ENCODE results near the gene SORCS2.

Gene SORCS2

DNA sequence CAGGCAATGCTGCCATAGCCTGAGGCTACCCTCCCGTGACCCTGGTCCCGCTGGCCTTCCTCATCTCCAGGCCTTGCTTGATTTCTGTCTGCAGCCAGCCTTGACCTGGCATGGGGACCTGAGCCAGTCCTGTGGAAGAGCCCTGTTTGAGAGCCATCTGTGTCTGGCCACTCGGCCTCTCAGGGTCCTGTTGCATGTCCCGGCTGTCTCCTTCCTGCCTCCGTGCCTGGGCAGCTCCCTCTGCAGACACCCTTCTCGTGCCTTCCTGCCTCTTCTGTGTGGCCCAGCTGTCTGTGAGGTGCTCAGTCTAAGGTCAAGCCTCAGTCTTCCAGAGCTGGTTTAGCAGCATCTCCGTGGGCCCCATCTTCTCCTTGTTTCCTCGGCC, 108.4 kb downstream of the SORCS2 start:
- DNase-seq (ENCODE audit: low read depth): no peak
- TF ChIP-seq, protein P1, sequence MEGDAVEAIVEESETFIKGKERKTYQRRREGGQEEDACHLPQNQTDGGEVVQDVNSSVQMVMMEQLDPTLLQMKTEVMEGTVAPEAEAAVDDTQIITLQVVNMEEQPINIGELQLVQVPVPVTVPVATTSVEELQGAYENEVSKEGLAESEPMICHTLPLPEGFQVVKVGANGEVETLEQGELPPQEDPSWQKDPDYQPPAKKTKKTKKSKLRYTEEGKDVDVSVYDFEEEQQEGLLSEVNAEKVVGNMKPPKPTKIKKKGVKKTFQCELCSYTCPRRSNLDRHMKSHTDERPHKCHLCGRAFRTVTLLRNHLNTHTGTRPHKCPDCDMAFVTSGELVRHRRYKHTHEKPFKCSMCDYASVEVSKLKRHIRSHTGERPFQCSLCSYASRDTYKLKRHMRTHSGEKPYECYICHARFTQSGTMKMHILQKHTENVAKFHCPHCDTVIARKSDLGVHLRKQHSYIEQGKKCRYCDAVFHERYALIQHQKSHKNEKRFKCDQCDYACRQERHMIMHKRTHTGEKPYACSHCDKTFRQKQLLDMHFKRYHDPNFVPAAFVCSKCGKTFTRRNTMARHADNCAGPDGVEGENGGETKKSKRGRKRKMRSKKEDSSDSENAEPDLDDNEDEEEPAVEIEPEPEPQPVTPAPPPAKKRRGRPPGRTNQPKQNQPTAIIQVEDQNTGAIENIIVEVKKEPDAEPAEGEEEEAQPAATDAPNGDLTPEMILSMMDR (IDR thresholded peaks at IDR 0.05; ENCODE audit: control insufficient read depth, insufficient read depth, low read depth, low read length, missing control alignments): no peak
- H3K4me3 ChIP-seq (ENCODE audit: control insufficient read depth, low read depth, low read length): no peak overlapping the region

DNA sequence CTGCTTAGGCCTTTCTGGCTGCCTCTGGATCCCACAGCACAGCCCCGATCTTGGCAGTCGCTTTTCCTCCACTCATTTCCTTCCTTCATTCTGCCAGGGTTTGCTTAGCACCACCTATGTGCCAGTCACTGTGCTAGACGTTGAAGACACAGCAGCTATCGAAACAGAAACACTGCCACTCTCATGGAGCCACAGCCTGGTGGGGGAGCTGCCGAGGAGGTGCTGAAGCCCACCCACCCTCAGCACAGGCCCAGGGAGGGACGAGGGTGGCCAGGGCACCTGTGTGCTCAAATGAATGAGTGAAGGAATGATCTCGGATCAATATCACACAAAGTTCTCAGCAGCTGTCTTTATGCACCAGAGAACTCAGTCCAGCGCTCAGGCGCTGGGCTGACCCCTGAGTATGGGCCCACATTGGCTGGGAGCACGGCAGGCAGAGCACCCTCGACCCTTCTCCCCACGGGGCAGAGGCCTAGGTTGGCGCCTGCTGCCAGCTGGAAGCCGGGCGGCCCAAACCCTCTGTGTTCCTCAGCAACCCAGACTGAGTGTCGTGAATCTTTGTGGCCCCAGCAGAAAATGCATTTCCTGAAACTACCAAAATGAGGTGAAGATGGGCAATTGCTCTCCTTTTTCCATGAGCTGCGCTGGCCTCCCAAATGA, 108.9 kb downstream of the SORCS2 start:
- TF ChIP-seq, protein P1 (IDR thresholded peaks at IDR 0.05; ENCODE audit: control insufficient read depth, insufficient read depth, low read depth, low read length, missing control alignments): no peak
- H3K4me3 ChIP-seq (ENCODE audit: control insufficient read depth, low read depth, low read length): no peak overlapping the region
- DNase-seq (ENCODE audit: low read depth): no peak

DNA sequence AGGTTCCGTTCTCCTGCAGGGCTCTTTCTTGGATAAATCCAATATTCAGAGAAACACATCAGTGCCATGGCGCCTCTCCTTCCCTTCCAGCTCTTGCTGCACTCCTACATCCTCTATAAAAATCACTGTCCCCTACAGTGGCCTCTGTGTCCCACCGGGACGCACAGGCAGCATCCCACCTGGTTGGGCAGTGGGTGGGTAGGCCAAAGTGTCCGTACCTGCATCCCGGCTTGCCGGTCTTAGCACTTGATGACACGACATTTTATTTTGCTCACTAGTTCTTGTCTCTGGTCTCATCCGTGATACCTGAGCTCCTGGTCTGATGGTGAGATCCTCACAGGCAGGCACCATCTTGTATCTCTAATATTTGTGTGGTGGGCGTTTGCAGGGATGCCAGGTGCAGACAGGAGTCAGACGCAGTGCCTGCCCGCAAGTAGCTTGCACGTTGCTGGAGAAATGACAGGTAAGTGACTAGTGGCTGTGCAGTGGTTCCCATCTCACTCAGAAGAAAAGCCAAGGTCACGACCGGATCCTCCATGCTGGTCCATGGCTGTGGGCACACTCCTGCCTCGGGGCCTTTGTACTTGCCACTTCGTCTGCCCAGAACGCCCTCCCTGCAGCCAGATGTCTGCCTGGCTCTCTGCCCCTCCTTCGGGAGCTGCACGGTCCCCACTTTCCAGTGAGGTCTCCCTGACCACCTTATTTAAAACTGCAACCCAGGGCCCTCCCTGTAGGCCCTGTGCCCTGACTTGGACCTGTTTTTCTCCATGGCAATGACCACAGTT, 109.7 kb downstream of the SORCS2 start:
- TF ChIP-seq, protein P1 (IDR thresholded peaks at IDR 0.05; ENCODE audit: control insufficient read depth, insufficient read depth, low read depth, low read length, missing control alignments): no peak
- DNase-seq (ENCODE audit: low read depth): no peak
- H3K4me3 ChIP-seq (ENCODE audit: control insufficient read depth, low read depth, low read length): no peak overlapping the region

DNA sequence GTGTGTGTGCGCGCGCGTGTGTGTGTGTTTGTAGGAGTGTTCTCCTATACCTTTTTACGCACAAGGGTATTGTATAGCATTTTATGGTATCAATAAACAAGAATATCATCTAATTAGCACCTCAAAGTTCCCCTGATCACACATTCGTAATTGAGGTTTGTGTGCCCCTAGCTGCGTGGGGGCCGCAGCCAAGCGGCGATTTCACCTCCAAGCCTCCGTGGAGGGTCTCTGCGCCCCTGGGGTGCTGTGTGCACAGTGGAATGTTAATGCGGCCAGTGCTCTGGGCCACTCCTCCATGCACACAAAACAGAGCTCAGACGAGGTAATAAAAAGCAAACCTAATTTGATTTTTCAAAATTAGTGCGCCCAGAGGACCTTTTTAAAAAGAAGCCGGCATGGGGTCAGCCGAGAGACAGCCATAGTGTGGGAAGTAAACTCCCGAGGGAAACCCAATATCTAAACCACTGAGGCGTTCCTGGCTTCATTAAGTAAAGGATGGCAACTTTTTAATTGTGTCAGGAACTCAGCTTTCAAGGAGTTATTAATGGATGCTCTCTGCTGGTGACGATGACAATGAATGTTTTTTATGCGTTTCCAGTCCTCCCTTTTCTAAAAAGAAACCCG, 110.6 kb downstream of the SORCS2 start:
- TF ChIP-seq, protein P1 (IDR thresholded peaks at IDR 0.05; ENCODE audit: control insufficient read depth, insufficient read depth, low read depth, low read length, missing control alignments): no peak
- H3K4me3 ChIP-seq (ENCODE audit: control insufficient read depth, low read depth, low read length): no peak overlapping the region
- no peak for DNase-seq (ENCODE audit: low read depth)

DNA sequence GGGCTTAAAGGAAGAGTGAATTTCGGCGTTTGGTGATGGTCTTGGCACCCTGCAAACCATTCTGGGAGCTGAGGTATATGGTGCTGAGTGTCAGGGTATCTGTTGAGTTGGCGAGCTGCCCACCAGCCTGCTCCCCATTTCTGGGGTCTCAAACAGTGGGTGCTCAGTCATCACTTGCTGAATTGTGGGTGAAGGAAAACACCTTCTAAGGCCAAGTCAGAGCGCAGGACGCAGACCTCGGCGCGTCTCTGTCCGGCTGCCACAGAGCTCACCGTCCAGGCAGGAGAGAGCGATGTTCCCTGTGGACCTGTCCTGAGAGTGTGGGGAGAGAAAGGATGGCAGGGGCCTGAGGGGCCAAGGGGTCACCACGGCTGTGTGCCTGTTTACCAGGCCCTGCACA, 111.2 kb downstream of the SORCS2 start:
- no peak overlapping the region for H3K4me3 ChIP-seq (ENCODE audit: control insufficient read depth, low read depth, low read length)
- no peak for DNase-seq (ENCODE audit: low read depth)
- TF ChIP-seq, protein P1 (IDR thresholded peaks at IDR 0.05; ENCODE audit: control insufficient read depth, insufficient read depth, low read depth, low read length, missing control alignments): no peak

DNA sequence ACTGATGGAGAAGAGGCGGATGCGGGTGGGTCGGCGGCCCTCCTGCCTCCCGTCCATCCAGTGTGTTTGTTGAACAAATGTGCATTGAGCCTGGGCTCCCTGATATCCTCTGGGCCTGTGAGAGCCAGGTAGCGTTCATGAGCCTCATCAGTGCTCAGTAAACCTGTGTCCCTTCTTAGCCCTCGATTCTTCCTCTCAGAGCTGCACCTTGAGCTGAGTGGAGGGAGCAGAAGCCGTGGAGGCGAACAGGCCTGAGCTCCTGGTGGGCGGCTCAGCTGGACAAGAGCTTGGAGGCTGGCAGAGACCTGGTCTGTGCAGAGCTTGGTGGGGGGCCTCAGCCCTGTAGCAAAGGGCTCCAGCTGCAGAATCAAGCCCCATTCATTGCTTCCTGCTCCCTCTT, 112.1 kb downstream of the SORCS2 start:
- H3K4me3 ChIP-seq (ENCODE audit: control insufficient read depth, low read depth, low read length): no peak overlapping the region
- TF ChIP-seq, protein P1 (IDR thresholded peaks at IDR 0.05; ENCODE audit: control insufficient read depth, insufficient read depth, low read depth, low read length, missing control alignments): no peak
- DNase-seq (ENCODE audit: low read depth): no peak
